Ascending aorta (tissue), 2 donors: Measurements from ENCODE around the gene POLR1A. TPM values are rescaled to one million over a fixed set of nuclear protein-coding genes. Genes with fewer than 3 reads are reported as not detected.

ENCODE experiments used
- DNase-seq, 2 donors: peaks; one replicate each; pipeline ENCODE4 v3.0.0-alpha.2; 2019; ENCODE audit warnings: low spot score in 2 of 2
- H3K27ac ChIP-seq, 2 donors: fragments of 200-600 bp; sonication (generic); one replicate each; pipeline ENCODE4 v1.5.1; 2016 to 2017; ENCODE audit warnings: mild to moderate bottlenecking in 1 of 2
- H3K27me3 ChIP-seq: fragments of 200-600 bp; sonication (generic); one replicate; pipeline ENCODE4 v1.5.1; 2017
- H3K36me3 ChIP-seq, 2 donors: fragments of 200-600 bp; sonication (generic); one replicate each; pipeline ENCODE4 v1.5.1; 2016
- H3K4me1 ChIP-seq, 2 donors: fragments of 200-600 bp; sonication (generic); one replicate each; pipeline ENCODE4 v1.5.1; 2016 to 2017; ENCODE audit warnings: mild to moderate bottlenecking in 1 of 2
- H3K4me3 ChIP-seq, 2 donors: fragments of 200-600 bp; sonication (generic); one replicate each; pipeline ENCODE4 v1.5.1; 2016 to 2017; ENCODE audit warnings: mild to moderate bottlenecking in 1 of 2
- H3K9me3 ChIP-seq, 2 donors: fragments of 200-600 bp; sonication (generic); one replicate each; pipeline ENCODE4 v1.5.1; 2016
- CTCF ChIP-seq, 3 experiments: fragments of 200-600 bp in 2 of 3; fragments of 450-650 bp in 1 of 3; sonication (generic) in 2 of 3; IDR thresholded peaks; one replicate each; pipeline ENCODE4 v1.5.1; 2016 to 2019; ENCODE audit warnings: antibody characterized with exemption in 3 of 3, mild to moderate bottlenecking in 1 of 3, moderate library complexity in 1 of 3
- intact Hi-C: fragments of 100-400 bp; cut with DNase I; formaldehyde crosslinking; loops from one replicate; pipeline ENCODE4 v1.15.1; 2023
- total RNA-seq: library from RNA; depleted of rRNA; stranded (reverse); fragments of >200 nt; gene quantifications from one replicate; pipeline ENCODE4 v1.1.0, GENCODE V29; 2016

Gene POLR1A
- total RNA-seq, 1 donor from 2014 or later: 8.0 TPM

GRCh38 chr2:86039963-86040655 is 65.6 kb downstream of the POLR1A start:
- Histone ChIP-seq H3K27me3 (no peaks in the 10 kb centered on the region), H3K4me3 (no peak overlapping the region), H3K36me3 (peaks cover 36 to 61% of the 10 kb centered on the region in 2 donors), H3K9me3 (no peaks in the 10 kb centered on the region), H3K27ac (no peak overlapping the region), H3K4me1 (peaks cover 22 to 28% of the 10 kb centered on the region in 2 donors)
- no peak for TF ChIP-seq CTCF (IDR thresholded peaks at IDR 0.05)
- DNase-seq: peak in 1 of 2 donors; percentile 57
- intact Hi-C loops: loop anchor here (2.0 to 5.0 kb wide), 2 partner anchors 33 to 43 kb away; no protein-coding TSS in a partner anchor

- Histone ChIP-seq H3K4me1 (peaks cover 22 to 28% of the 10 kb centered on the region in 2 donors), H3K4me3 (no peak overlapping the region), H3K9me3 (no peaks in the 10 kb centered on the region), H3K27ac (peak overlapping the region; percentile 8 to 89), H3K36me3 (peaks cover 29 to 53% of the 10 kb centered on the region in 2 donors), H3K27me3 (no peaks in the 10 kb centered on the region)
- DNase-seq: peak in 1 of 2 donors; percentile 49
- TF ChIP-seq CTCF (IDR thresholded peaks at IDR 0.05): no peak
- intact Hi-C loops: loop anchor here (2.0 to 5.0 kb wide), 2 partner anchors 33 to 42 kb away; no protein-coding TSS in a partner anchor
Measured at GRCh38 chr2:86039178-86039962, 66.3 kb downstream of the POLR1A start.

- Histone ChIP-seq H3K9me3 (no peaks in the 10 kb centered on the region), H3K27me3 (no peaks in the 10 kb centered on the region), H3K4me1 (peaks cover 22 to 28% of the 10 kb centered on the region in 2 donors), H3K36me3 (peaks cover 27 to 49% of the 10 kb centered on the region in 2 donors), H3K27ac (peak overlapping the region; percentile 84 to 89), H3K4me3 (no peak overlapping the region)
- DNase-seq: peak; percentile 47 to 76
- no peak for TF ChIP-seq CTCF (IDR thresholded peaks at IDR 0.05)
- intact Hi-C loops: loop anchor here (2.0 to 5.0 kb wide), 2 partner anchors 34 to 41 kb away; no protein-coding TSS in a partner anchor
Measured at GRCh38 chr2:86038291-86039081, 67.2 kb downstream of the POLR1A start.

- TF ChIP-seq CTCF (IDR thresholded peaks at IDR 0.05): no peak
- no peak for DNase-seq
- H3K9me3 ChIP-seq: no peaks in the 10 kb centered on the region
- H3K36me3 ChIP-seq: peaks cover 28 to 49% of the 10 kb centered on the region in 2 donors
- peak overlapping the region; percentile 84 to 89 for H3K27ac ChIP-seq
- no peaks in the 10 kb centered on the region for H3K27me3 ChIP-seq
- no peak overlapping the region for H3K4me3 ChIP-seq
- intact Hi-C loops: loop anchor here (2.0 to 5.0 kb wide), 3 partner anchors 35 to 149 kb away; partner anchors contain the start of gene ST3GAL5
- peaks cover 22 to 28% of the 10 kb centered on the region in 2 donors for H3K4me1 ChIP-seq
Measured at GRCh38 chr2:86037795-86038192, 67.9 kb downstream of the POLR1A start.
